Erythroblast (primary cell): ENCODE data around the gene FAM107B.

Source experiments
- DNase-seq, 2 experiments: peaks; one replicate each; lab custom pipeline; 2025; lab: John Stamatoyannopoulos, UW
- GATA1 ChIP-seq: IDR thresholded peaks from 2 replicates; pipeline ENCODE4 v1.6.1; 2011; ENCODE audit warnings: low read depth, mild to moderate bottlenecking, control low read depth, low read length, moderate library complexity
- POLR2A ChIP-seq: IDR thresholded peaks from 2 replicates; pipeline ENCODE4 v1.6.1; 2011; ENCODE audit warnings: mild to moderate bottlenecking, low read length

Gene FAM107B

GRCh38 chr10:14683256-14683655, 91.4 kb downstream of the FAM107B start:
- TF ChIP-seq POLR2A (no peak), GATA1 (no peak)
- no peak for DNase-seq

DNA sequence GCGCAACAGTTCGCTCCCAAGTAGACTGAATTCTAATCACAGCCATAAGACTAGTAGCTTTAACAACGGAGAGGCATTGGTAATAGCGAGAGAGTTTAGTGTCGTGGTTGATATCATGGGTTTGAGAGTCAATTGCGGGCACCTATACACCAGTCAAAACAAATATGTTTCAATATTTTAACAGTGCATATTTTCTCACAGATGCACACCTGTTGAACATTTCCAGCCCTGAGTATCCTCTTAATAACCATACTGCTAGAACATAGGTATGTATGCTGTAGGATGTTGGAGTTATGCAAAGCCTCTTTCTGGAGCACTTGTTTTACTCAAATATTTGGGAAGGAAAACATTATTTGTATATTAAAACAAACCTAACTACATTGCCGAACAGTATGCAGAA, 92.9 kb downstream of the FAM107B start:
- no peak for DNase-seq
- no peak for TF ChIP-seq POLR2A
- TF ChIP-seq GATA1, result no peak

DNA sequence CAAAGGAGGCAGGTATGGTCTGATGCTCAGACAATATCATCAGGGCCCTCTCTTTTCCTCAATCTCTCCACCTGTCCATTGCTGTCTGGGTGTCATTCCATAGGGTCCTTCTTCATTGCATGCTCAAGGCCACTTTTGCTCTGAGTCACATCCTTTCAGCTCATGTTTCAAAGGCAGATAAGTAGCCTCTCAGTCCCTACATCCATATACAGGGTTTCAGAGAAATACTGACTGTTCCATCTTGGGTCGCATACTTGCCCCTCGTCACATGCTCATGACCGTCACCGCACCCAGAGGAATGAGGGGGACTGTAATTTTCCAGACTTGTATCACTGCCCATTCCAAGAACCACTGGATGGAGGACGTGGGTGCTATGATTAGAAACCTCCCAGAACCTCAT, 93.4 kb downstream of the FAM107B start:
- DNase-seq, result no peak
- no peak for TF ChIP-seq GATA1
- no peak for TF ChIP-seq POLR2A

GRCh38 chr10:14678637-14679036, 96.1 kb downstream of the FAM107B start:
- DNase-seq, result no peak
- no peak for TF ChIP-seq POLR2A
- no peak for TF ChIP-seq GATA1

DNA sequence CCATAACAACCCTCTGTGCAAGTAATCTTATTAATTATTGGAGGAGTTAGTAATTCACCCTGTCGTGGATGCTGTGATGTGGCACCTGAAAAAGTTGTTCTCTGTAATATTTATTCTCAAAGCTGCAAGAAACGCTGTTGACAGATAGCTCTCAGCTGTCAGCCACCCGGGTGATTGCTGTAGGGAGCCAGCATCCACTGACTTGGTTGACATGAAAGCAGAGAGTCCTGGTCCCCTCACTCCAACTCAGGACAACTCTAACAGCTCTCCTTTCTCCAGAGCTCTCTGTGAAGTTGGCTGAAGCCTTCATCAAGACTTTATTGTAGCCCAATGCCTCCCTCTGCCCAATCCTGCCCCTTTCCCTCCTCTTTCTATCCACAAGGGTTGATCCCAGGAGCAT, 98.0 kb downstream of the FAM107B start:
- no peak for TF ChIP-seq GATA1
- no peak for TF ChIP-seq POLR2A
- no peak for DNase-seq

DNA sequence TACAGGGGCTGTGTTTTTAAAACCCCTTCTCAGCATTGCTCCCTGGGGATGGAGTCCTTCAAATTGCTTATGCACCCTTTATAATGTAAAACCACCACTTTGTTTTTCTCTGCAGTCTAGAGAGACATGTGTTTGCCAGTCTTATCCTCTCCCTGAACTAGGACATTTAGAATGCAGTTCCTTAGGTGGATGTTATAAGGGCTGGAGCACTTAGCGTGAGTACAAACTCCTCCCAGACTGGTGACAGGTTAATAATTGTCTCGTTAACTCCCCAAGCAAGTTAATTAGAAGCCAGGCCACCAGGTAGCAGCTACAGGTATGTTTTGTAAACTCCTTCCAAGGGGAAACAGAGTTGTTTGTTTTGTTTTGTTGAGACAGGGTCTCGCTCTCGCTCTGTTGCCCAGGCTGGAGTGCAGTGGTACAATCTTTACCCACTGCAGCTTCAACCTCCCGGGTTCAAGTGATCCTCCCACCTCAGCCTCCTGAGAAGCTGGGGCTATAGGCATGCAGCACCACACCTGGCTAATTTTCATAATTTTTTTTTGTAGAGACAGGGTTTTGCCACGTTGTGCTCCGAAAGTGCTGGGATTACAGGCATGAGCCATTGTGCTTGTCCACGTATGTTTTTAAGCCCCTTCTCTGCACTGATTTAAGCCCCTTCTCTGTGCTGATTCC, 100.2 kb downstream of the FAM107B start:
- TF ChIP-seq POLR2A, result no peak
- no peak for TF ChIP-seq GATA1
- no peak for DNase-seq

DNA sequence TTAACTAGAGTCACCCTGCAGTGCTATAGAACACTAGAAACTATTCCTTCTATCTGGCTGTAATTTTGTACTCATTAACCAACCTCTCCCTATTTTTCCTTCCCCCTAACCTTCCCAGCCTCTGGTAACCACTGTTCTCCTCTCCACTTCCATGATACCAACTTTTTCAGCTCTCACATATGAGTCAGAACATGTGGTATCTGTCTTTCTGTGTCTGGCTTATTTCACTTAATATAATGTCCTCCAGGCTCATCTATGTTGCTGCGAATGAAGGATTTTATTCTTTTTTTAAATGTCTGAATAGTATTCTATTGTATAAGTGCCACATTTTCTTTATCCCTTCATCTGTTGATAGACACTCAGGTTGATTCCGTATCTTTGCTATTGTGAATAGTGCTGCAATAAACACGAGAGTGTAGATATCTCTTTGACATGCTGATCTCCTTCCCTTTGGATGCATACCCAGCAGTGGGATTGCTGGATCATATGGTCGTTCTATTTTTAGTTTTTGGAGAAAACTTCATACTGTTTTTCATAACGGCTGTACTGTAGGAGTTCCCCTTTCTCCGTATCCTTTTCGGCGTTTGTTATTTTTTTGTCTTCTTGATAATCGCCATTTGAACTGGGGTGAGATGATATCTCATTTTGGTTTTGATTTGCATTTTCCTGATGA, 101.4 kb downstream of the FAM107B start:
- TF ChIP-seq POLR2A, result no peak
- no peak for TF ChIP-seq GATA1
- no peak for DNase-seq

DNA sequence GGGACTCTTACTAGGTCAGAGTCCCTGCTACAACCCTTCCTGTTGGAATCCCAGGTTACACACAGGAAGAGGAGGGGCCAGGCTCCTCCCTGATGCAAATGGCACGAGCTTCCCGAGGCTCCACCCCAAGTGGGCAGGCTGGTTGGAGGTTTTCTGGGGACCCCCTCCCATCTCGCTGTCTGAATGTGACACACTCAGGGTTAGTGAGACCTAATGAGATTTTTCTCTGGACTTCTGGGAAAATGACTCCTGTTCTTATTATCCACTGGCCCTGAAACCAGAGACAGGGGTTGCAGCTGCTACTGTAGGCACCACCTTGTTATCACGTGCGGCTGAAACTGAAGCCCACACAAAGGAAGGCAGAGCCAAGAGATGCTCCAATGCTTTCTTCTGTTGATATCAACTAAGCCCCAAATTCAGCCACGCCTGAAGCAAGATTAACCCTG, 103.3 kb downstream of the FAM107B start:
- no peak for DNase-seq
- TF ChIP-seq POLR2A, result no peak
- no peak for TF ChIP-seq GATA1

DNA sequence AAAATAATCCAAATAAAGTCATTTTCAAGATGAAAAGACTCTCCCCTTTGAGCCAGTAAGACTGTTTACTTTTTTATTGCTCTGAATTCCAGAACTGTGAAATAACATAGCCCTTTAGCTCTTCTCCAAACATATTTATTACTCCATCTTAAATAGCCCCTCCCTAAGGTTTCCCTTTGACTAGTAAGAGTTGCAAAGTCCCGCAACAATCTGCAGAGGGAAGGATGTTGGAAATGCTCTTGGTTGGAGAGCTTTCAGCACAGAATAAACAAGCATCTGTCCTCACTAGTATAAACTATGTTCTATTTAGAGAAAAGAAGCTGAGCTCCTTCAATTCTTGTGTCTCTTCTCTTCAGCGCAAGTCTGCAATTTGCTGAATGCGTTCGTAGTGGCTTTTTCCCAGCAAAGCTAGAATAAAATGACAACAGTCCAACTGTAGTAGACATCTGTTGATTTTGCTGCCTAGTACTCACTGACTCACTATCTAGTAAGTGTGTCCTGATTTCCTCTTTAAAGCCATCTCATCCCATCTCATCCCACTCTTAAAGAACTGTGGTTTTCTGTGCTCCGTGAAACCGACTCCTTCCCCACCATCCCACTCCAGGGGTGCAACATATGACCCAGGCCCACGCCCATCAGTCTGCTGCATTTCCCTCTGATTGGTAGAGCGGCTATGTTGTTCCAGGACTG, 104.0 kb downstream of the FAM107B start:
- no peak for TF ChIP-seq POLR2A
- TF ChIP-seq GATA1, result no peak
- no peak for DNase-seq

- no peak for TF ChIP-seq POLR2A
- TF ChIP-seq GATA1, result no peak
- DNase-seq, result no peak
These were observed 105.1 kb downstream of the FAM107B start for GRCh38 chr10:14669576-14669975.

GRCh38 chr10:14667781-14668180, 106.9 kb downstream of the FAM107B start:
- no peak for DNase-seq
- TF ChIP-seq POLR2A, result no peak
- no peak for TF ChIP-seq GATA1

- no peak for DNase-seq
- TF ChIP-seq GATA1, result no peak
- no peak for TF ChIP-seq POLR2A
These were observed 107.4 kb downstream of the FAM107B start for GRCh38 chr10:14667280-14667679.

DNA sequence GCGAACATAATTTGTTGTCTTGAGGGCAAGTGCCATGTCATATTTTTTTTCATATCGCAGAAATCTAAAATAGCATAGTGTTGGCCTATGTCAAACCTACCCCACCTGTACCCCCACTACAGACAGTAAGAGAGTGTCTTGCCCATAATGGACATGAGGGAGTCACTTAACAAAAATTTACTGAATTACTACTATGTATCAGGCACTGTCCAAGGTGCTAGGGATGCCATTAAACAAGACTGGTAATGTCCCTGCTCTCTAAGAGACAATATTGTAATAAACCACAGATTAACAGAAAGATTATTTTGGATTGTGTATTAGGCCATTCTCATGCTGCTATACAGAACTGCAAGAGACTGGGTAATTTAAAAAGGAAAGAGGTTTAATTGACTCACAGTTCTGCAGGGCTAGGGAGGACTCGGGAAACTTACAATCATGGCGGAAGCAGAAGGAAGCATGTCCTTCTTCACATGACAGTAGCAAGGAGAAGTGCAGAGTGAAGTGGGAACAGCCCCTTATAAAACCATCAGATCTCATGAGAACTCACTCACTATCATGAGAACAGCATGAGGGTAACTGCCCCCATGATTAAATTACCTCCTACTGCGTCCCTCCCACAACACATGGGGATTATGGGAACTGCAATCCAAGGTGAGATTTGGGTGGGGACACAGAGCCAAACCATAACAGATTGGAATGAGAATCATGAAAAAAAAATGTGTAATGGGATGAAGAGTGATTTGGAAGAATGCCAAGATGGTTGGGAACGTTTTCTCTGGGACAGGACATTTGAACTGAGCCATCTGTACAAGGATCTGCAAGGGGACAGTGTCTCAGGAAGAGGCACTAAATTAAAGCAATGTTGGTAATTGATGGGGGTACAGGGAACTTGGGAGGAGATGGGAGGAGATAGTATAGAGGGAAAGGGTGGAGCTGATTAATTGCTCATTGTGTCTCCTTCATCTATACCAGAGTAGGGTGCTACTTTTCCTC, 108.5 kb downstream of the FAM107B start:
- DNase-seq, result no peak

DNA sequence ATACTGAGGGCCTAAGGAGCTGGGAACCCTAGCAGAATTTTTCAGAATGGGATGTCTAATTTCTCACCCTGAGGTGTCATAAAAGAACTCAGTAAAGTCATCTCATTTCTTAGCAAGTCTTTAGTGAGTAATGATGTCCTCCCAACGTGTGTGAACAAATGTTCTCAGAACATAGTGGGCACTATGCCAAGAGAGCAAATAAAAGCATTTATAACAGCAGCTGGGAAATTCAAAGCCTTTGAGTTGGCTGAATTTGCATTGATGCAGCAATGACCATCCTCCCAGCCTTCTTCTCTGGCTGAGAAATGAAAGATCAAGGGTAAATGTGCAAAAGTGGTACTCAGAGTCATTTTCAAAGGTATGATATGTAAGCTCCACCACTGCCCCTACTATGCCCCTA, 109.4 kb downstream of the FAM107B start:
- TF ChIP-seq POLR2A, result no peak
- TF ChIP-seq GATA1, result no peak
- DNase-seq, result no peak

More for the DNA sequence above, 108.5 kb downstream of the FAM107B start:
- TF ChIP-seq GATA1 (no peak), POLR2A (no peak)
